ENCODE data around the gene LILRB3. TPM values are rescaled to one million over a fixed set of nuclear protein-coding genes. Genes with fewer than 3 reads are reported as not detected.
"Not testable (repeated sequence)": the region's sequence is repeated elsewhere in the genome, so short reads cannot be mapped to it uniquely, and the experiment has no call there.

The LILRB3 gene
- polyA plus RNA-seq, 4 donors = 0.47 to 2.2 (median 1.3) TPM

DNA sequence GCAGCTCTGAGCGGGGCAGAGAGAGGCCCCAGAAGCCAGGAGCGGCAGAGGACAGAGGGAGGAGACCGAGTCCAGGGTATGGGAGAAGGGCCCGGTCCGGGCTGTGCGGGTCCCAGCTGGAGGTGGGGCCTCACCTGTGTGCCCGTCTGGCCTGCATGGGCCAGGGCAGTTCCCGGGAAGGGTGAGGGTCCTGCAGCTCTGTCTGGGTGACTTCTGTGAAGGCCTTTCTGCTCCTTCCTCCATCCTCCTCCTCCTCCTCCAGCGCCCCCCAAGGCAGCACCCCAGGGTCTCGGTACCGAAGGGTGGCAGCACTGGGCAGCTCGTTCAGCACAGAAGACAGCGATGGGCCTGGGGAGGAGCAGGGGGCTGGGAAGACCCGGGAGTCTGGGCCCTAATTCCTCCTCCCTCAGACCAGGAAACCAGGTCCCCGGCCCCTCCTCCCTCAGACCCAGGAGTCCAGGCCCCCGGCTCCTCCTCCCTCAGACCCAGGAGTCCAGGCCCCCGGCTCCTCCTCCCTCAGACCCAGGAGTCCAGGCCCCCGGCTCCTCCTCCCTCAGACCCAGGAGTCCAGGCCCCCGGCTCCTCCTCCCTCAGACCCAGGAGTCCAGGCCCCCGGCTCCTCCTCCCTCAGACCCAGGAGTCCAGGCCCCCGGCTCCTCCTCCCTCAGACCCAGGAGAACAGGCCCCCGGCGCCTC, 50.9 kb downstream of the LILRB3 start:
- not testable (repeated sequence) for DNase-seq (ENCODE audit: low read depth in 4 of 4, low spot score in 2 of 4)

DNA sequence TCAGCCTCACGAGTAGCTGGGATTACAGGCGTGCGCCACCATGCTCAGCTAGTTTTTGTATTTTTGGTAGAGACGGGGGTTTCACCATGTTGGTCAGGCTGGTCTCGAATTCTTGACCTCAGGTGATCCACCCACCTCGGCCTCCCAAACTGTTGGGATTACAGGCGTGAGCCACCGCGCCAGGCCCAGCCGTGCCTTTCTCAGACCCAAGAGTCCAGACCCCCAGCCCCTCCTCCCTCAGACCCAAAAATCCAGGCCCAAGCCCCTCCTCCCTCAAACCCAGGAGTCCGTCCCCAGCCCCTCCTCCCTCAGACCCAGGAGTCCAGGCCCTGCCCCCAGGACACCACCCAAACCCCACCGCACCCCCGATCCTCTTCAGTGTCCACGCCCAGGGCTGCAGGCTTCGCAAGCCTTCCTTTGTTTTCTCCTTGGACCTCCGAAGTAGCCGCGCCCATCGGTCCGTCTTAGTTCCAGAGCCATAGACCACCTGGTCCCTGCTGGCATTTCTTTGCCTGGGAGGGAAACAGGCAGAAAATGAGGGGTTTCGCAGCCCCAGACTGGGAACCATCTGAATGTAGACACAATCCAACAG, 53.6 kb downstream of the LILRB3 start:
- DNase-seq (ENCODE audit: low read depth in 4 of 4, low spot score in 2 of 4) = no peak

DNA sequence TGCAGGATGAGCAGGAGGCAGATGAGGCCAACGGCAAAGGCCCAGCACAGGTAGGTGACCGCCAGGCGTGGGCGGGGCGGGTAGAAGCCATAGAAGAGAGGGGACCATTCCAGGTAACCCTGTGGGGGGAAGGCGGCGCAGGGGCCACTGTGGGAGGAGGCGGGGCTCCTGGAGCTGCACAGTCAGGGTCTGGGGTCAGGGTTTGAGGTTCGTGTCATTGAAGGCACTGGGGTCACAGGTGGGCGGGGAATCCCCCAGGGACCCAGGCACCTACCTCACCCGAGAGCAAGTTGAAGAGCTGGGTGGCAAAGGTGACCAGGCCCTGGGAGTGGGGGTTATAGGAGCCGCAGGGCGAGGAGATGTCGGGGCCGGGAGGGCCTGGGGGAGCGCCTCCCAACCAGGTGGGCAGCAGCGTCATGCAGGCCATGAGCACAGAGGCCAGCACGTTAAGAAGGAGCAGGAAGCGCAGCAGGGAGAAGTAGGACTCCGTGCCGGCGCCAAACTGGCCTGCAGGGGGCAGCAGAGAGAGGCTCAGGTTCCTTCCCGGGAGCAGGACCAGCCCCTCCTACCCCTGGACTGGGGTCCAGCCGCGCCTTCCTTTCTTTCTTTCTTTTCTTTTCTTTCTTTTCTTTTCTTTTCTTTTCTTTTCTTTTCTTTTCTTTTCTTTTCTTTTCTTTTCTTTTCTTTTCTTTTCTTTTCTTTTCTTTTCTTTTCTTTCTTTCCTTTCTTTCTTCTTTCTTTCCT, 54.5 kb downstream of the LILRB3 start:
- peak in 3 of 4 donors; percentile 71 to 86 (median 73) for DNase-seq (ENCODE audit: low read depth in 4 of 4, low spot score in 2 of 4)

Other genes with a start within 250 kb of the LILRB3 start
- 1 to 10 TPM in 2 of 4 donors, under 1 TPM in 2; 0.79 to 1.4 (median 1.1) TPM for gene CACNG6, start 231.4 kb downstream of the LILRB3 start, polyA plus RNA-seq (ENCODE audit: insufficient read length in 4 of 4)
- gene VSTM1, start 159.1 kb downstream of the LILRB3 start, polyA plus RNA-seq (ENCODE audit: insufficient read length in 4 of 4) = under 1 TPM in 3 of 4 donors, not detected in 1; 0.22 to 0.34 (median 0.27) TPM
- under 1 TPM in 2 of 4 donors, not detected in 2; 0.22 to 0.33 TPM for gene TARM1, start 141.6 kb downstream of the LILRB3 start, polyA plus RNA-seq (ENCODE audit: insufficient read length in 4 of 4)
- under 1 TPM; 0.30 to 0.47 (median 0.36) TPM for gene OSCAR, start 122.2 kb downstream of the LILRB3 start, polyA plus RNA-seq (ENCODE audit: insufficient read length in 4 of 4)
- 100 to 1,000 TPM in 3 of 4 donors, 10 to 100 TPM in 1; 87.1 to 188 (median 133) TPM for gene NDUFA3, start 120.2 kb downstream of the LILRB3 start, polyA plus RNA-seq (ENCODE audit: insufficient read length in 4 of 4)
- 10 to 100 TPM; 13.1 to 23.6 (median 20.1) TPM for gene TFPT, start 107.3 kb downstream of the LILRB3 start, polyA plus RNA-seq (ENCODE audit: insufficient read length in 4 of 4)
- gene PRPF31, start 107.3 kb downstream of the LILRB3 start, polyA plus RNA-seq (ENCODE audit: insufficient read length in 4 of 4) = 10 to 100 TPM; 69.5 to 75.8 (median 71.8) TPM
- gene CNOT3, start 85.2 kb downstream of the LILRB3 start, polyA plus RNA-seq (ENCODE audit: insufficient read length in 4 of 4) = 10 to 100 TPM; 66.6 to 74.0 (median 69.4) TPM
- gene LENG1, start 63.3 kb downstream of the LILRB3 start, polyA plus RNA-seq (ENCODE audit: insufficient read length in 4 of 4) = 10 to 100 TPM in 1 of 4 donors, 1 to 10 TPM in 3; 7.8 to 11.1 (median 9.7) TPM
- gene TMC4, start 49.8 kb downstream of the LILRB3 start, polyA plus RNA-seq (ENCODE audit: insufficient read length in 4 of 4) = 10 to 100 TPM; 27.1 to 48.0 (median 36.6) TPM
- gene MBOAT7, start 33.4 kb downstream of the LILRB3 start, polyA plus RNA-seq (ENCODE audit: insufficient read length in 4 of 4) = 10 to 100 TPM; 48.8 to 93.3 (median 80.8) TPM
- gene TSEN34, start 31.7 kb downstream of the LILRB3 start, polyA plus RNA-seq (ENCODE audit: insufficient read length in 4 of 4) = 10 to 100 TPM; 47.0 to 72.4 (median 58.4) TPM
- 1,000 to 10,000 TPM; 1,470 to 2,055 (median 1,604) TPM for gene RPS9, start 22.1 kb downstream of the LILRB3 start, polyA plus RNA-seq (ENCODE audit: insufficient read length in 4 of 4)
- under 1 TPM; 0.38 to 0.92 (median 0.65) TPM for gene LILRA6, start 19.8 kb upstream of the LILRB3 start, polyA plus RNA-seq (ENCODE audit: insufficient read length in 4 of 4)
- gene LILRB5, start 34.3 kb upstream of the LILRB3 start, polyA plus RNA-seq (ENCODE audit: insufficient read length in 4 of 4) = 1 to 10 TPM; 2.1 to 2.8 (median 2.3) TPM
- 1 to 10 TPM in 3 of 4 donors, under 1 TPM in 1; 0.88 to 1.8 (median 1.5) TPM for gene LILRB2, start 58.1 kb upstream of the LILRB3 start, polyA plus RNA-seq (ENCODE audit: insufficient read length in 4 of 4)
- gene LILRA5, start 90.2 kb upstream of the LILRB3 start, polyA plus RNA-seq (ENCODE audit: insufficient read length in 4 of 4) = 1 to 10 TPM in 1 of 4 donors, under 1 TPM in 3; 0.24 to 1.2 (median 0.49) TPM
- gene LILRA4, start 116.2 kb upstream of the LILRB3 start, polyA plus RNA-seq (ENCODE audit: insufficient read length in 4 of 4) = under 1 TPM in 2 of 4 donors, not detected in 2; 0.16 to 0.17 TPM
- 1 to 10 TPM; 3.4 to 5.6 (median 4.0) TPM for gene LAIR1, start 141.9 kb upstream of the LILRB3 start, polyA plus RNA-seq (ENCODE audit: insufficient read length in 4 of 4)
- 10 to 100 TPM in 3 of 4 donors, 1 to 10 TPM in 1; 5.6 to 14.1 (median 10.6) TPM for gene TTYH1, start 192.5 kb upstream of the LILRB3 start, polyA plus RNA-seq (ENCODE audit: insufficient read length in 4 of 4)
- gene LENG8, start 226.2 kb upstream of the LILRB3 start, polyA plus RNA-seq (ENCODE audit: insufficient read length in 4 of 4) = 100 to 1,000 TPM in 2 of 4 donors, 10 to 100 TPM in 2; 74.5 to 284 (median 154) TPM
- gene LENG9, start 240.8 kb upstream of the LILRB3 start, polyA plus RNA-seq (ENCODE audit: insufficient read length in 4 of 4) = 1 to 10 TPM; 1.8 to 3.4 (median 2.5) TPM

Data from left renal cortex interstitium (tissue), 4 donors.